IPS-20b (cell line): Measurements from ENCODE around the gene ZBED5.

Experiments
- H3K27ac ChIP-seq: one replicate; pipeline ENCODE4 v1.5.1; 2013; ENCODE audit warnings: low read length
- H3K27me3 ChIP-seq: 2 replicates; pipeline ENCODE4 v1.6.1; 2013; ENCODE audit warnings: mild to moderate bottlenecking, low read length, inconsistent platforms; ENCODE audit not compliant: insufficient read depth
- H3K36me3 ChIP-seq: 2 replicates; pipeline ENCODE4 v1.6.1; 2013; ENCODE audit warnings: low read depth, mild to moderate bottlenecking, inconsistent platforms, low read length, moderate library complexity; ENCODE audit not compliant: insufficient read depth
- H3K4me1 ChIP-seq: 2 replicates; pipeline ENCODE4 v1.6.1; 2013; ENCODE audit warnings: mild to moderate bottlenecking, control low read depth, inconsistent platforms, low read length, moderate library complexity; ENCODE audit not compliant: insufficient read depth
- H3K4me3 ChIP-seq: 2 replicates; pipeline ENCODE4 v1.5.1; 2013; ENCODE audit warnings: mild to moderate bottlenecking, low read length, inconsistent platforms
- H3K9ac ChIP-seq: 2 replicates; pipeline ENCODE4 v1.6.1; 2013; ENCODE audit warnings: low read depth, mild to moderate bottlenecking, inconsistent platforms, low read length, moderate library complexity
- H3K9me3 ChIP-seq: 2 replicates; pipeline ENCODE4 v1.6.1; 2013; ENCODE audit warnings: mild to moderate bottlenecking, low read depth, low read length, inconsistent platforms; ENCODE audit not compliant: insufficient read depth

ZBED5 gene

DNA sequence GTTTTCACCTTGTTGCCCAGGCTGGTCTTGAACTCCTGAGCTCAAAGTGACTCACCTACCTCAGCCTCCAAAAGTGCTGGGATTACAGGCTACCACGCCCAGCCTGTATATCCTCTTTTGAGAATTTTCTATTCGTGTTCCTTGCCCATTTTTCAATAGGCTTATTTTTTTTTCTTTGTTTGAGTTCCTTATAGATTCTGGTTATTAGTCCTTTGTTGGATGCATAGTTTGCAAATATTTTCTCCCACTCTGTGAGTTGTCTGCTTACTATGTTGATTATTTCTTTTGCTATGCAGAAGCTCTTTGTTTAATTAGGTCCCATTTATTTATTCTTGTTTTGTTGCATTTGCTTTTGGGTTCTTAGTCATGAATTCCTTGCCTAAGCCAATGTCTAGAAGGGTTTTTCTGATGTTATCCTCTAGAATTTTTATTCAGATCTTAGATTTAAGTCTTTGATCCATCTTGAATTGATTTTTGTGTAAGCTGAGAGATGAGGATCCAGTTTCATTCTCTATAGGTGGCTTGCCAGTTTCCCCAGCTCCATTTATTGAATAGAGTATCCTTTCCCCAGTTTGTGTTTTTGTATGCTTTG, 17.7 kb upstream of the ZBED5 start:
- H3K9ac ChIP-seq: no peak overlapping the region
- H3K4me1 ChIP-seq: no peaks in the 10 kb centered on the region; the same call in 1 of the 2 replicates
- H3K9me3 ChIP-seq: no peaks in the 10 kb centered on the region
- H3K27me3 ChIP-seq: no peaks in the 10 kb centered on the region
- H3K4me3 ChIP-seq: no peak overlapping the region
- H3K36me3 ChIP-seq: no peaks in the 10 kb centered on the region
- H3K27ac ChIP-seq: no peak overlapping the region

DNA sequence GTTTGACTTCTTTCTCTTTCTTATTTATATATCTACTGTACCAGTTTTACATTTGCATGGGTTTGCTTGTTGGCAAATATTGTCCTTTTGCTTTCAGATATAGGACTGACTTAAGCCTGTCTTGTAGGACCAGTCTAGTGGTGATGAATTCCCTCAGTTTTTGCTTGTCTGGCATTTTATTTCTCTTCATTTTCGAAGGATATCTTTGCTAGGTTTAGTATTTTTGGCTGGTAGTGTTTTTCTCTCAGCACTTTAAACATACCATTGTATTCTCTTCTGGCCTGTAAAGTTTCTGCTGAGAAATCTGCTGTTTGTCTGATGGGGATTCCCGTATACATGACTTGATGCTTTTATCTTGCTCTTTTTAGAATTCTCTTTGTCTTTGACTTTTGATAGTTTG, 14.2 kb upstream of the ZBED5 start:
- Histone ChIP-seq H3K4me1 (no peaks in the 10 kb centered on the region; the same call in 1 of the 2 replicates), H3K27me3 (no peaks in the 10 kb centered on the region), H3K4me3 (no peak overlapping the region), H3K9ac (no peak overlapping the region), H3K9me3 (no peaks in the 10 kb centered on the region), H3K36me3 (no peaks in the 10 kb centered on the region), H3K27ac (no peak overlapping the region)

- Histone ChIP-seq H3K4me1 (no peaks in the 10 kb centered on the region), H3K9me3 (no peaks in the 10 kb centered on the region), H3K4me3 (no peak overlapping the region), H3K27ac (no peak overlapping the region), H3K36me3 (no peaks in the 10 kb centered on the region), H3K27me3 (no peaks in the 10 kb centered on the region), H3K9ac (no peak overlapping the region)
Observed at GRCh38 chr11:10868352-10868751, 10.5 kb upstream of the ZBED5 start.

- Histone ChIP-seq H3K4me3 (no peak overlapping the region), H3K36me3 (no peaks in the 10 kb centered on the region), H3K27ac (no peak overlapping the region), H3K9ac (no peak overlapping the region), H3K9me3 (no peaks in the 10 kb centered on the region), H3K4me1 (no peaks in the 10 kb centered on the region), H3K27me3 (no peaks in the 10 kb centered on the region)
Observed at GRCh38 chr11:10866893-10867331, 9.1 kb upstream of the ZBED5 start.

- Histone ChIP-seq H3K4me1 (no peaks in the 10 kb centered on the region), H3K9me3 (no peaks in the 10 kb centered on the region), H3K9ac (no peak overlapping the region), H3K27ac (no peak overlapping the region), H3K27me3 (no peaks in the 10 kb centered on the region), H3K36me3 (no peaks in the 10 kb centered on the region), H3K4me3 (no peak overlapping the region)
Observed at GRCh38 chr11:10865837-10866270, 8.0 kb upstream of the ZBED5 start.

GRCh38 chr11:10864688-10865087, 6.8 kb upstream of the ZBED5 start:
- H3K4me1 ChIP-seq: no peaks in the 10 kb centered on the region
- H3K27ac ChIP-seq: no peak overlapping the region
- H3K36me3 ChIP-seq: no peaks in the 10 kb centered on the region
- no peak overlapping the region for H3K9ac ChIP-seq
- no peaks in the 10 kb centered on the region for H3K9me3 ChIP-seq
- no peaks in the 10 kb centered on the region for H3K27me3 ChIP-seq
- H3K4me3 ChIP-seq: no peak overlapping the region

- no peaks in the 10 kb centered on the region for H3K9me3 ChIP-seq
- no peak overlapping the region for H3K4me3 ChIP-seq
- no peak overlapping the region for H3K27ac ChIP-seq
- H3K4me1 ChIP-seq: no peaks in the 10 kb centered on the region
- no peaks in the 10 kb centered on the region for H3K36me3 ChIP-seq
- no peak overlapping the region for H3K9ac ChIP-seq
- H3K27me3 ChIP-seq: no peaks in the 10 kb centered on the region
Observed at GRCh38 chr11:10862446-10862845, 4.6 kb upstream of the ZBED5 start.

DNA sequence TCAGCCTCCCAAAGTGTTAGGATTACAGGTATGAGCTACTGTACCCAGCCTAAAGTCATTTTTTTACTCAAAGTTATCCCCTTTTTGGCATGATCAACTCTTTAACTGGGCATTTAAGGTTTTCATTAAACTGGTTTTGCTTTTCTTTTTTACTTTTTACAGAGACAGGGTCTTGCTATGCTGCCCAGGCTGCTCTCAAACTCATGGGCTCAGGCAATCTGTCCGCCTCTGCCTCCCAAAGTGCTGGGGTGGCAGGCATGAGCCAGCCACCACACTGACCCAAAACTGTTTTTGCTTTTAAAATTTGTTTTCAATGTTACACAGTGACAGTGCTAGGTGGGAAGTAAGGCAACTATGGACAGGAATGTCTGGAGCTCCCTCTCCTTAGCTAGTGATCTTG, 3.9 kb upstream of the ZBED5 start:
- H3K4me3 ChIP-seq: no peak overlapping the region
- H3K27me3 ChIP-seq: no peaks in the 10 kb centered on the region
- H3K9ac ChIP-seq: no peak overlapping the region
- H3K27ac ChIP-seq: no peak overlapping the region
- H3K9me3 ChIP-seq: no peaks in the 10 kb centered on the region
- no peaks in the 10 kb centered on the region for H3K36me3 ChIP-seq
- no peaks in the 10 kb centered on the region for H3K4me1 ChIP-seq

- Histone ChIP-seq H3K4me3 (no peak overlapping the region), H3K9me3 (no peaks in the 10 kb centered on the region), H3K4me1 (peaks cover 6% of the 10 kb centered on the region; the same call in 1 of the 2 replicates), H3K27me3 (no peaks in the 10 kb centered on the region), H3K27ac (no peak overlapping the region), H3K36me3 (peaks cover 3% of the 10 kb centered on the region), H3K9ac (no peak overlapping the region)
Observed at GRCh38 chr11:10861047-10861446, 3.2 kb upstream of the ZBED5 start.

GRCh38 chr11:10858439-10859325, 829 bp upstream of the ZBED5 start:
- peaks cover 26% of the 10 kb centered on the region for H3K36me3 ChIP-seq
- peak overlapping the region; percentile 94 for H3K9ac ChIP-seq
- H3K4me1 ChIP-seq: peaks cover 8% of the 10 kb centered on the region; the same call in 1 of the 2 replicates
- no peaks in the 10 kb centered on the region for H3K9me3 ChIP-seq
- no peaks in the 10 kb centered on the region for H3K27me3 ChIP-seq
- H3K4me3 ChIP-seq: peak overlapping the region; percentile 96
- peak overlapping the region; percentile 80 for H3K27ac ChIP-seq

DNA sequence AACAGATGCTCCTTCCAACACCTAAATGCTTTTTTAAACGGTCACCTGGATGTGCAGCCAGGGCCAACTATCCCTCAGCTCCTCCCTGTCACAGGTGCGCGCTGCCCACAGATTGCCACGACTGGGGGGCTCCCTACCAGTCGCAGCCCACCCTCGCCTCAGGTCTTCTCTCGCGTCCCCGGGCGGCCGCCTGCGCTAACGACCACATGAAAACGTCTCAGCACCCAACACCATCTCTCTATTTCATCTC, 469 bp downstream of the ZBED5 start:
- Histone ChIP-seq H3K27ac (peak overlapping the region; percentile 86), H3K4me3 (peak overlapping the region; percentile 96), H3K4me1 (peaks cover 8% of the 10 kb centered on the region; the same call in 1 of the 2 replicates), H3K27me3 (no peaks in the 10 kb centered on the region), H3K9ac (peak overlapping the region; percentile 98), H3K9me3 (no peaks in the 10 kb centered on the region), H3K36me3 (peaks cover 39% of the 10 kb centered on the region)
